ENCODE data around the gene PRIM2.

GRCh38 chr6:57469072-57469471, 151.6 kb downstream of the PRIM2 start:
- no peak for TF ChIP-seq SUZ12 (IDR thresholded peaks at IDR 0.05; ENCODE audit: extremely low read depth, insufficient read depth, insufficient read length)
- TF ChIP-seq ZNF274 (IDR thresholded peaks at IDR 0.05; ENCODE audit: low read depth, low read length): no peak

Measured in NT2/D1 (cell line).